HAP-1 (cell line): ENCODE data around the gene RAMP3.
"Not testable (repeated sequence)": the region's sequence is repeated elsewhere in the genome, so short reads cannot be mapped to it uniquely, and the experiment has no call there.

Experiments
- DNase-seq, 2 experiments: peaks; one replicate each; pipeline ENCODE4 v3.0.0-alpha.2; 2016 to 2020; ENCODE audit warnings: low spot score in 2 of 2
- H3K27me3 ChIP-seq: fragments of 250-450 bp; sonication (Bioruptor Pico); 2 replicates; pipeline ENCODE4 v1.5.1; 2020; ENCODE audit warnings: low read depth, mild to moderate bottlenecking, moderate library complexity
- H3K36me3 ChIP-seq: fragments of 250-450 bp; sonication (Bioruptor Pico); replicated peaks from 2 replicates; pipeline ENCODE4 v1.5.1; 2020; ENCODE audit warnings: mild to moderate bottlenecking
- H3K4me1 ChIP-seq: fragments of 250-450 bp; sonication (Bioruptor Pico); 2 replicates; pipeline ENCODE4 v1.5.1; 2020; ENCODE audit warnings: mild to moderate bottlenecking
- H3K4me3 ChIP-seq: fragments of 250-450 bp; sonication (Bioruptor Pico); 2 replicates; pipeline ENCODE4 v1.5.1; 2020; ENCODE audit warnings: mild to moderate bottlenecking, moderate library complexity
- H3K9me3 ChIP-seq: fragments of 250-450 bp; sonication (Bioruptor Pico); 2 replicates; pipeline ENCODE4 v1.5.1; 2020; ENCODE audit warnings: mild to moderate bottlenecking, moderate library complexity
- in situ Hi-C: fragments of 300-500 bp; cut with MboI; formaldehyde crosslinking; loops from 3 replicates; pipeline ENCODE4 v1.14.3; 2020; ENCODE audit warnings: low sequenced_read_pairs, inconsistent platforms, mixed read lengths

Gene RAMP3

DNA sequence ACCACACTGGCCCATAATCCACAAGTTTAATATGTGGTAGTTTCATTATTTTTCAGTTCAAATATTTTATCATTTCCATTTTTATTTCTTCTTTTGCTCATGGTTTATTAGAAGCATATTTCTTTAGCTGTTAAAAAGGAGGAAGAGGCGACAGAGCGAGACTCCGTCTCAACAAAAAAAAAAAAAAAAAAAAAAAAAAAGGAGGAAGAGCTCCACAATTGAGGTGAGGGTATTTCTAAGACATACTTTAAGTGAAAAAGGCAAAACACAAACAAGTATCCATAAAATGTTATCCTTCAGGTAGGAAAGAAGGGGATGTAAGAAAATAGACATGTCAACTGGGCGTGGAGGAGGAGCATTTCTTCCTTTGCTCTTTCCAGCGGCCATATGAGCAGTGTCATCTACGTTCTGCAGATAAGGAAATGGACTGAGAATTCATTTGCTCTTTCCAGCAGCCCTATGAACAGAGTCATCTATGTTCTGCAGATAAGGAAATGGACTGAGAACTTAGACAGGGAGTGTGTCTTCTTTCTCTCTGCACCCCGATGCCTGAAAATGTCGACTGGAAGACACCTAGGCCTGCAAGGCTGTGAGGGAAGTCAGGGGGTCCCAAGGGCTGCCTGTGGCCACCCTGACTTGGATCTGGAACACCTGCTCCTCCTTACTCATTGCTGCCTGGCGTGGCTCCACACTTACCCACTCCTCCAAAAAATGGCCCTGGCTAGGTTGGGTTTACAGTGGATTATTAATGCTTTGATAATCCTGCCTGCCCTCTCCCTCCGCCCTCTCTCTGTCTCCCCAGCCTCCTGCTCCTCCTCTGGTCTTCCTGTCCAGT is 18.9 kb upstream of the RAMP3 start:
- no peaks in the 10 kb centered on the region for H3K36me3 ChIP-seq
- no peak overlapping the region for H3K4me3 ChIP-seq
- H3K4me1 ChIP-seq: no peaks in the 10 kb centered on the region
- H3K27me3 ChIP-seq: no peaks in the 10 kb centered on the region; the same call in 1 of the 2 replicates
- no peak for DNase-seq
- in situ Hi-C loops: no loop called here
- no peaks in the 10 kb centered on the region for H3K9me3 ChIP-seq

DNA sequence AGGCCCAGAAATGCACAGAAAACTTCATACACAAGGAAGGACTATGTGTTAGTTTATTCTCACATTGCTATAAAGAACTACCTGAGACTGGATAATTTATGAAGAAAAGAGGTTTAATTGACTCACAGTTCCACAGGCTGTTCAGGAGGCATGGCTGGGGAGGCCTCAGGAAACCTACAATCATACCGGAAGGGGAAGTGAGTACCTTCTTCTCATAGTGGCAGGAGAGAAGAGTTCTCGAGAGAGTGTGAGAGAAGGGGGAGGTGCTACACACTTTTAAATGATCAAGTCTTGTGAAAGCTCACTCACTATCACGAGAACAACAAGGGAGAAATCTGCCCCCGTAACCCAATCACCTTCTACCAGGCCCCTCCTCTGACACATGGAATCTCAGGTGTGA is 16.8 kb upstream of the RAMP3 start:
- in situ Hi-C loops: no loop called here
- Histone ChIP-seq H3K36me3 (no peaks in the 10 kb centered on the region), H3K27me3 (no peaks in the 10 kb centered on the region; the same call in 1 of the 2 replicates), H3K4me3 (no peak overlapping the region), H3K4me1 (no peaks in the 10 kb centered on the region), H3K9me3 (no peaks in the 10 kb centered on the region)
- DNase-seq: no peak

DNA sequence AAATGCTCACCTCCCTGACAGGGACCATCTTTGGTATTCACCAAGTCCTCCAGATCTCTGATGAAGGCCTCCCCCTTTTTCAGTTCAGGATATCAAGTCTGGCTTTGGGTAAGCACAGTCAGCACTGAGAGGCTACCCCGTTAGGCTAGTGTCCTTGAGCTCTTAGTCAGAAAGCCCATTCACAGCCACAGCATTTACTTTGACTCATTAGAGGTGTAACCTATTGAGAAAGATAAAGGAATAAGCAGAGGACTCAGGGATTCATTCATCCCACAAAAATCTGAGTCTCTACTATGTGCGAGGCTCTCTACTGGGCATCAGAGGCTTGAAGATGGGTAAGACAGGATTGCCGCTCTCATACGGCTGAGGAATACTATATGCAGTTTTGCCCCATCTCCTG is 14.0 kb upstream of the RAMP3 start:
- Histone ChIP-seq H3K36me3 (no peaks in the 10 kb centered on the region), H3K9me3 (no peaks in the 10 kb centered on the region), H3K4me3 (no peak overlapping the region), H3K27me3 (no peaks in the 10 kb centered on the region), H3K4me1 (no peaks in the 10 kb centered on the region)
- no peak for DNase-seq
- in situ Hi-C loops: no loop called here

DNA sequence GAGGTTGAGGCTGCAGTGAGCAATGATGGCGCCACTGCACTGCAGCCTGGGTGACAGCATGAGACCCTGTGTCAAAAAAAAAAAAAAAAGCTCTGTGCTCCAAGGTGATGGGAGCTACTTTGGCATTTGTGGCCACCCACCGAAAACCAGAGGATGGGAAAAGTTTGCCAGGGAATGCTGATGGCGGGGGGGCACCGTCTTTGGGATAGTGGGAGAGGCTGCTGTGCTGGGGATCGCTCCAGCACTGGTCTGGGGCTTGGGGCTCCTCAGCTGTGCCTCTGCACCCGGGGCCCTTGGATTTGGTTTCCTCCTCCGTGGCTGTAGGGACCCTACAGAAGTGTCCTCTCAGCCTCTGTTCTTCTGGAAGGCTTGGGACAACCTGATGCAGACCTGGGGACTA is 11.7 kb upstream of the RAMP3 start:
- H3K27me3 ChIP-seq: no peaks in the 10 kb centered on the region
- in situ Hi-C loops: no loop called here

DNA sequence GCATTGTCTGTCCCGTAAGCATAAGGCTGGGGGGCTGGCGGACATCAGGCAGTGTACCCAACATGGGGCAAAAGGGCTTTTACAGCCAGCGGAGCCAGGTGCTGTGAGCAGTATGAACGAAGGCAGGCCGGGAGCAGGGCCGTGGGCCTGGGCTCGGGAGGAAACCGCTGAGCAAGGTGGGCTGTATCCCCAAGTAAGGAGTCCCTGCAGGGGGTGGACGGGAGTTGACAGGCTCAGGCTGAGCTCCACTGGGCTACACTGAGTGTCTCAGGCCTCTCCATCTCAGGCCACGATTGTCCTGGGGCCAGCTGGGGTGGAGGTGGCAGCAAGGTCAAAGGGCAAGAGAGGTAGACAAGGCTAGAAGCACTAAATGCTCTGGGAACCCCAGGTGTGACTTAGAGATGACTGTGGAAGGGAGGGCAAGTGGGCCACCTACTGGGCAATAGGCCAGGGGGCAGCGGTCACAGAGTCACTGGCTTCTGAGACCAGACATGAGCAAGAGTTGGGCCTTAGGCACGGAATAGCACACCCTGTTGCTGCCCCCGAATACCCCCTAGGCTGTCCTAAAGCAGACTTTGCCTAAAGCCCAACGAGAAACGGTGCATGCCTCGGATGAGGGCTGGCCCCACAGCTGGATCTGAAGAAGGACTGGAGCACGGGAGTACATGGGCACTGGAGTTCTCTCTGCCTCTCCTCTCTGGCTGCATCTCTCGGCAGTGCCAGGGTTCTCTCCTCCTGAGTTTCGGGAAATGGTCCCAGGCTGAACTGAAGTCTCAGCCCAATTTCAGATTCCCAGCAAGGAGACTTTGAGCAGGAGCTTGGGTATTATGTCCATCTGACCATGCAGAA is 10.8 kb upstream of the RAMP3 start:
- Histone ChIP-seq H3K36me3 (no peaks in the 10 kb centered on the region), H3K4me1 (no peaks in the 10 kb centered on the region), H3K27me3 (no peaks in the 10 kb centered on the region), H3K9me3 (no peaks in the 10 kb centered on the region), H3K4me3 (no peak overlapping the region)
- DNase-seq: no peak
- in situ Hi-C loops: no loop called here

More for the DNA sequence above, 11.7 kb upstream of the RAMP3 start:
- H3K4me3 ChIP-seq: no peak overlapping the region
- no peaks in the 10 kb centered on the region for H3K9me3 ChIP-seq
- H3K4me1 ChIP-seq: no peaks in the 10 kb centered on the region
- DNase-seq: no peak
- H3K36me3 ChIP-seq: no peaks in the 10 kb centered on the region

DNA sequence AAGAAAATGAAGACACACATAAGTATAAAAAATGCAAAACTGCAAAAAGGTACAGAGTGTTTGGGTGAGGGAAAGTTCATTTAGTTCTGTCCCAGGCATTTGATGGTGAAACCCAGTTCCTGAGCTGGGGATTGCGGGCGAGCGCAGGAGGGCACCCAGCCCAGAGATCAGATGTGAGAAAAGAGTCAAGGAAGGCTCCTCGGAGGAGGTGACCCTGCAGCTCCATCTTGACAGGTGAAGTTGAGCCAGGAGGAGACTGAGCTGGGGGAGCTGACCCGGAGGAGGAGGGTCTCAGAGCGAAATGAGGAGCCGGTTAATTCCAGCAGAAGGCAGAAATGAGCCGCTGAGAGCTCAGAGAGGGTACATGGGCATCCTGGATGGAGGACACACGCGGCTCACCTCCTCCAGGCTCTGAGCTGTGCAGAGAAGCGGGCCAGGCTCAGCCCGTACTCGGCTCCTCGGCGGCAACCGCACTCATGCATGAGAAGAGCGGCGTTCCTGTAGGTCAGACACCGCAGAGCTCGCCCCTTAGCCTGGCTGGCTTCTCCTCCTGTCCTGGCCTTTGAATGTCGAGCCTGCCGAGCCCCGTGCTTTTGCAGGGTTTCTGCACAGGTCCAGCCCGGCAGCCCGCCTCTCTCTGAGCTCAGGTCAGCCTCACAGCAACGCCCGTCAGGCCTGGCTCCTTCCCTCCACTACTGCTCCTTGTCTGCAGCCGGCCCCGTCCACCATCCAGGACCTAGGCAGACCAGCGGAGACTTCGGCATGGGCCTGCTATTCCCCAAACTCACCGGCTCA is 9.5 kb upstream of the RAMP3 start:
- Histone ChIP-seq H3K36me3 (no peaks in the 10 kb centered on the region), H3K27me3 (no peaks in the 10 kb centered on the region), H3K4me3 (no peak overlapping the region), H3K4me1 (no peaks in the 10 kb centered on the region), H3K9me3 (no peaks in the 10 kb centered on the region)
- DNase-seq: no peak
- in situ Hi-C loops: no loop called here

DNA sequence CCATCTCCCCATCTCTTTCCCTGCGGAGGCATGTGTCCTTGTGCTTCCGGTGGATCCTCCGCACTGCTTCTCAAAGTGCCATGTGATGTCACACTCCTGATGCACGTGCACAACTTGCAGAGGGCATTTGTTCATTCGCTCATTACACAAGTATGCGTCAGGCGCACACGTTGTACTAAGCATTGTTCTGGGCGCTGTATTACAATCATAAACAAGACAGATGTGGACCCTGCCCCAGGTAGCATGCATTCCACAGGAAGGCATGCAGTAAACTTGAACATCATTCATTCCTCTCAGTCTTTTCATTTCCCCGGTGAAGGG is 9.0 kb upstream of the RAMP3 start:
- DNase-seq: no peak
- Histone ChIP-seq H3K27me3 (no peaks in the 10 kb centered on the region), H3K4me1 (no peaks in the 10 kb centered on the region), H3K36me3 (no peaks in the 10 kb centered on the region), H3K4me3 (no peak overlapping the region), H3K9me3 (no peaks in the 10 kb centered on the region)
- in situ Hi-C loops: no loop called here

DNA sequence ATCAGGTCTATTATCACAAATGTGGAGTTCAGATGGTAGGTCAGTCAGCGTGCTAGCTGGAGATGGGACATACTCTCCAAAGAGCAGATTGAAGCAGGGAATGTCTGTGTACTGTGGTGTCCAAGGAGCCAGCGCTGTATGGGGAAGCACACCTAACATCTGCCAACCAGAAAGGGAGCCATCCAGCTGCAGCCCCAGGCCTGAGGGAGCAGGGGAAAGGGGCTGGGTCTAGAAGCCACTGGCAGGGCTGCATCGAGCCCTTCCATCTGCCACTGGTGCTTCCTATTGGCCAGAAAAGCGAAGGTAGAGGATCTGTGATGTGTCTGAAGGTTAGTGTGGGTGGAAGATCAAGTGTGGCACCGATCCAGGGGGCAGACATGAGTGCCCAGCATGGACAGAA is 8.0 kb upstream of the RAMP3 start:
- Histone ChIP-seq H3K27me3 (no peaks in the 10 kb centered on the region), H3K4me1 (no peaks in the 10 kb centered on the region; the same call in 1 of the 2 replicates), H3K36me3 (no peaks in the 10 kb centered on the region), H3K4me3 (no peak overlapping the region), H3K9me3 (no peaks in the 10 kb centered on the region)
- DNase-seq: no peak
- in situ Hi-C loops: loop anchor here (5.0 to 10.0 kb wide), 2 partner anchors 113 to 705 kb away; no protein-coding TSS in a partner anchor

DNA sequence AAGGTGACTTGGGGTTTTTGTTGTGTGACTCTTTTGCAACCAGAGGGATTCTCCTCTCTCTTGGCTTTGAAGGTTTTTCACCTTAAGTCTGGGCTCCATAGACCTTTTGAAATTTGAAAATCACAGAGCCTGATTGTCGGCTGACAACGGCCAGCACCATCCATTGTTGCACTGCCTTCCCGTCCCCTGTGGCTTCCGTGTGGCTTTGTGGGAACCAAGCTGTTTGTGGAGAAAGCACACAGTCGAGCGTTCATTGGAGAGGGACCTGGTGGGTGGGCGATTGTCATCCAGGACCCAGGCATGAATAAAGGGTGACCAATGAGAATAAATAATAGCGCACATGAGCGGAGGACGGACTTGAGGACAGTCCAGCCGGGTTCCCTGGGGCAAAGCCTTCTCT is 7.4 kb upstream of the RAMP3 start:
- DNase-seq: no peak
- Histone ChIP-seq H3K4me1 (no peaks in the 10 kb centered on the region; the same call in 1 of the 2 replicates), H3K4me3 (no peak overlapping the region), H3K27me3 (no peaks in the 10 kb centered on the region), H3K9me3 (no peaks in the 10 kb centered on the region), H3K36me3 (no peaks in the 10 kb centered on the region)
- in situ Hi-C loops: loop anchor here (5.0 to 10.0 kb wide), 2 partner anchors 112 to 705 kb away; no protein-coding TSS in a partner anchor

DNA sequence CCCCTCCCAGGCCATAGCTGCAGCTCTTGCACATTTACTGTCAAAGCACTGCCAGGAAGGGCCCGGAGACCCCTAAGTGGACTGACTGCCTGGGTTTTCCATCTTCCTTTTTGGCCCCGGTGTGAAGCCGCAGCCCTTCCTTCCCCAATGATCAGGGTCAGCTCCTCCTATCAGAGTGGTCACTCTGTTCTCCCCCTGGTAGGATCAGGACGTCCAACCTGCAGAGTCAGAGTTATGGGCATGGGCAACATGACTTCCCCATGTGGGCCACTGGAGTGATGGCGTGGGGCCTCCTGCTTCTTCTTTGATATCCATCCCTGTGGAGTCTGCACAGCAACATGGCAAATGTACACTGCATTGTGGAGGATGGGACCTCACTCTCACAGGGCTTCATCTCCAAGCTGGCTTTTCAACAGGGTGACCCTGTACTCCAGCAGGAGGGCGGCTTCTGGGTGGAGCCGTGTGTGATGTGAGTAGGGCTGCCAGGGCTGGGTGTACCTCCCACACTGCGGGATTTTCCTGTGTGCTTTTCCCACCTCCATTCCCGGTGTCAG is 6.4 kb upstream of the RAMP3 start:
- H3K4me1 ChIP-seq: no peaks in the 10 kb centered on the region; the same call in 1 of the 2 replicates
- no peaks in the 10 kb centered on the region for H3K9me3 ChIP-seq
- no peaks in the 10 kb centered on the region for H3K27me3 ChIP-seq
- no peak for DNase-seq
- in situ Hi-C loops: loop anchor here (5.0 to 10.0 kb wide), 2 partner anchors 111 to 704 kb away; no protein-coding TSS in a partner anchor
- no peak overlapping the region for H3K4me3 ChIP-seq
- no peaks in the 10 kb centered on the region for H3K36me3 ChIP-seq

DNA sequence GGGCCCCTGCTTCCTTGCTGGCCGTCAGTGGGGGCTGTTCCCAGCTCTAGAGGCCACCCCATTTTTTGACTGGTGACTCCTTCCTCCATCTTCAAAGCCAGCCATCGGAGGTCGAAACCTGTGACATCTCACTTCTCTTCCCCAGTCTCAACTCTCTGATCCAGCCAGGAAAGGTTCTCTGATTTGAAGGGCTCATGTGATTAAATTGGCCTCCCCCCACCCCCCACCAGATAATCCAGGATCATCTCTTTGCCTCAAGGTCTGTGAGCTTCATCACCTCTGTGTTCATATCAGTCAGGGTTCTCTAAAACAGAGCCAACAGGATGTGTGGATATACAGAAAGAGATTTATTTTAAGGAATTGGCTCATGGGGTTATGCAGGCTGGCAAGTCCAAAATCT is 5.6 kb upstream of the RAMP3 start:
- in situ Hi-C loops: loop anchor here (5.0 to 10.0 kb wide), 2 partner anchors 110 to 703 kb away; no protein-coding TSS in a partner anchor
- Histone ChIP-seq H3K4me1 (no peaks in the 10 kb centered on the region; the same call in 1 of the 2 replicates), H3K9me3 (no peaks in the 10 kb centered on the region), H3K27me3 (0 out of 2 replicates have a peak, but pooled peaks cover under 1% of the 10 kb centered on the region), H3K4me3 (no peak overlapping the region), H3K36me3 (no peaks in the 10 kb centered on the region)
- DNase-seq: no peak

DNA sequence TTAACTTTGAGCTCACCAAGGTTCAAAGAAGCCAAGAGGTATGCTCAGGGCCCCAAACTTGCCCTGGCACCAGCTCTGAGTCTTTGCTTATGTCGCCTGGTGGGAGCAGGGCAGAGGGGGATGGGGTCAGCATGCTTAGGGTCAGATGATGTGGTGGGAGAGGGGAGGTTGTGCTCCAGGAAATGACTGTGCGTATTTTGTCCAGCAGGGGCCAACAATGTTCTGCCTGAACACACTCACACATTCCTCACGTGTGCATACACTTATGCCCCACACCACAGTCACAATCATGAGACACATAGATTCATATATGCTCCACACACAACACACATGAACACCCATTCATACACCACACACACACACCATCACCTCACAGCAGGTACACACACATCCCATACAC is 4.4 kb upstream of the RAMP3 start:
- Histone ChIP-seq H3K9me3 (no peaks in the 10 kb centered on the region), H3K27me3 (0 out of 2 replicates have a peak, but pooled peaks cover 7% of the 10 kb centered on the region), H3K4me1 (no peaks in the 10 kb centered on the region; the same call in 1 of the 2 replicates), H3K36me3 (no peaks in the 10 kb centered on the region), H3K4me3 (no peak overlapping the region)
- in situ Hi-C loops: loop anchor here (5.0 to 10.0 kb wide), 2 partner anchors 109 to 702 kb away; no protein-coding TSS in a partner anchor
- DNase-seq: no peak

DNA sequence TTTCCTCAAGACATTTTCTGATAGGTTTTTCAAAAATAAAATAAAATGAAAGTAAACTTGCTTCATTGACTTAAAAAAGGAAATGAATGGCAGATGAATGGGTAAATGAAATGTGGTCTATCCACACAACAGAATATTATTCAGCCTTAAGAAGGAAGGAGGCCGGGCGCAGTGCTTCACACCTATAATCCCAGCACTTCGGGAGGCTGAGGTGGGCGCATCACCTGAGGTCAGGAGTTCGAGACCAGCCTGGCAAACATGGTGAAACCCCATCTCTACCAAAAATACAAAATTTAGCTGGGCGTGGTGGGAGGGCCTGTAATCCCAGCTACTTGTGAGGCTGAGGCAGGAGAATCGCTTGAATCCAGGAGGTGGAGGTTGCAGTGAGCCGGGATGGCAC is 3.7 kb upstream of the RAMP3 start:
- H3K36me3 ChIP-seq, H3K4me3 ChIP-seq, H3K9me3 ChIP-seq, H3K4me1 ChIP-seq, H3K27me3 ChIP-seq, DNase-seq: not testable (repeated sequence)
- in situ Hi-C loops: loop anchor here (5.0 to 10.0 kb wide), 2 partner anchors 108 to 701 kb away; no protein-coding TSS in a partner anchor
